Limb (tissue), 2 donors: ENCODE results near the gene CD96.
A peak's percentile ranks its signal among the peaks of the same experiment; 100 is the strongest.
"Not testable (repeated sequence)": the region's sequence is repeated elsewhere in the genome, so short reads cannot be mapped to it uniquely, and the experiment has no call there.

Experiments
- DNase-seq, 2 donors: peaks; one replicate each; pipeline ENCODE4 v3.0.0-alpha.2; 2016; ENCODE audit errors: extremely low spot score in 2 of 2

Gene CD96

DNA sequence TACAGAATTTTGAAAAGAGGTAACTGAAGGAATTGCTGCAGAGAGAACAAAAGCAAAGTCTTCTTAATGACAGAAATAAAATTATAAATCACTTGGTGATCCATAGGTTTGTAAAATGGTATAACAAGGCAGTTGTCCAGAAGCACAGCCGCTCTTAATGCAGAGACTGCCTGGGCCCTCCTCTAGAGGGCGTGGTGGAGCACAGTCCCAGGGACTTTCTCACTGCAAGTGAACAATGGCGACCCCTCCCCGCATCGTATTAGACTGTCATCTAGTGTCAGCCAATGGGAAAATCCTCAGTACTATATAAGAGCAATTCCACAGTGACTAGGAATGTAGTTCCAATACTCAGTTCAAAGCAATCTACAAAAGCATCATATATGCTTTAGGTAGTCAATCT, 79.5 kb downstream of the CD96 start:
- no peak for DNase-seq

DNA sequence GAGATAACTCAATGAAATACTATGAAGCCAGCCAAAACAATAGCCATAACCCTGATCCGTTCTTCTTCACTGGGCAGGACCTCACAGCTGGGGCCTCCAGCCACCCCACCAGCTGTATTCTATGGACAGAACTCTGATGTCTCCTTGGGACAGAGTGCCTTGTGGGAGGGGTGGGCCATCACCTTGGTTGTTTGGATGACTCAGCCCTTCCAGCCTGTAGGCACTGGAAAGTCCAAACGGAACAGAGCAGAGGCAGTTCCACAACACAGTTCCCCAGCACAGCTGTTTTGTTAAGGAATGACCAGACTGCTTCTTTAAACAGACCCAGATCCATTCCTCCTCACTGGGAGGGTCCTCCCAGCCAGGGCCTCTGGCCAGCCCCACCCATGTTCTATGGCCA, 85.1 kb downstream of the CD96 start:
- DNase-seq = no peak

DNA sequence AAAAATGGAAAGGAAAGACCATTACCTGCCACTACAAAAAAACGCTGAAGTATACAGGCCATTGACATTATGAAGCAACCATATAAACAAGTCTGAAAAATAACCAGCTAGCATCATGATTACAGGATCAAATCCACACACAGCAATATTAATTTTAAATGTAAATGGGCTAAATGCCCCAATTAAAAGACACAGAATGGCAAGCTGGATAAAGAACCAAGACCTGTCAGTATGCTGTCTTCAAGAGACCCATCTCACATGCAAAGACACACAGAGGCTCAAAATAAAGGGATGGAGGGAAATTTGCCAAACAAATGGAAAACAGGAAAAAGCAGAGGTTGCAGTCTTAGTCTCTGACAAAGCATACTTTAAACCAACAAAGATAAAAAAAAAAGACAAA, 87.0 kb downstream of the CD96 start:
- not testable (repeated sequence) for DNase-seq

DNA sequence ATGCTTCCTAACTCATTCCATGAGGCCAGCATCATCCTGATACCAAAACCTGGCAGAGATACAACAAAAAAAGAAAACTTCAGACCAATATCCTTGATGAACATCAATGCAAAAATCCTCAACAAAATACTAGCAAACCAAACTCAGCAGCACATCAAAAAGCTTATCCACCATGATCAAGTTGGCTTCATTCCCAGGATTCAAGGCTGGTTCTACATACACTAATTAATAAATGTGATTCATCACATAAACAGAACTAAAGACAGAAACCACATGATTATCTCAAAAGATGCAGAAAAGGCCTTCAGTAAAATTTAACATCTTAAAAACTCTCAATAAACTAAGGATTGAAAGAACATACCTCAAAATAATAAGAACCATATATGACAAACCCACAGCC, 88.6 kb downstream of the CD96 start:
- DNase-seq = not testable (repeated sequence)

DNA sequence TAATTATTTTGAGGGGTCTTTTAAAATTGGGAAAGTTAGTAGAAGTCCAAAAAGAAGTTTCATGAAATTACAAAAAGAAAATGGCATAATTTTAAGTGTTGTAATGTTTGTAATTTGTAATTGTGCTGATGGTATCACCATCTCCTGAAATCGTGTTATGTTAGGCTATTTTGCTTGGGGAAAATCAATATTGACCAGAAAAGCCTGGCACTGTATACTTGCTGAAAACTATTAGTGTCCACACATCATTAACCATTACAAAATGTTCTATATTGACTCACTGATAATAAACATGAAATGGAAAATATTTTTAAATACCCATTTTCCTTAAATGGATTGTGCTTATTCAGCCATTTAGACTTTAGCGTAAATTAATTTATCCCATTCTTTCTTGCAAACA, 93.4 kb downstream of the CD96 start:
- DNase-seq = no peak

DNA sequence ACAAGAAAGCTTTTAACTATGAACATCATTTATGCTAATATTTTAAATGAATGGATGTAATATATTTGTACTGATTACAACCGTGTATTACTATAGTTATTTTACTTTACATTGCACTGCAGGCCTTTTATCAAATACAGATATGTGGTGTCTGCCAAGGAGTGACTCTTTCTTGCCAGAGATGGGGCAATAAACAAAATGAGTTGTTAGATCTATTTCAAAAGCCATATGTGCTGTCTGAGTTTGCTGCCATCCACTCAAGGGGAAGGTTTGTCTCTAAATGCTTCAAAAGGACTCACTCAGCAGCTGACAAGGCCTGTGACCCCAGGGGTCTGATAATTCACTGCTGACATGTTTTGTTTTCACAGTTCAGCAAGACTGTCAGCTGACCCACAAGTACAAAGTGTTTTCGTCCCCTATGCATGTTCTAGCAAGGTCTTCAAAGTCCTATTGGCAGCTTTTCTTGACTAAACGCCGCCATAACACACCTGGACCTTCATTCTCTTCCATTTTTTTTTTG, 94.4 kb downstream of the CD96 start:
- no peak for DNase-seq

DNA sequence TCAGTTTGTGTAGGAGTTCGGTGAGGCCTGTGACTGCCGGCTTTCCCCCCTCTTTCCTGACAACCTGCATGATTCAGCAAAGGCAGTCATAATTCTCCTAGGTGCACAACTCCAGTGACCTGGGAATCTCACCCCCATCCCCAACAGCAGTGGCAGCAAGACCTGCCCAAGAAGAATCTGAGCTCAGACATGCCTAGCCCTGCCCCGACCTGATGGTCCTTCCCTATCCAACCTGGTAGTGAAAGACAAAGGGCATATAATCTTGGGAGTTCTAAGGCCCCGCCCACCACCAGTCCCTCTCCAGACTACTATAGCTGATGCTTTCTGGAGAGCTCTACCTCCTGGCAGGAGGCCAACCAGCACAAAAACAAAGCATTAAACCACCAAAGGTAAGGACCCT, 97.3 kb downstream of the CD96 start:
- DNase-seq = no peak

DNA sequence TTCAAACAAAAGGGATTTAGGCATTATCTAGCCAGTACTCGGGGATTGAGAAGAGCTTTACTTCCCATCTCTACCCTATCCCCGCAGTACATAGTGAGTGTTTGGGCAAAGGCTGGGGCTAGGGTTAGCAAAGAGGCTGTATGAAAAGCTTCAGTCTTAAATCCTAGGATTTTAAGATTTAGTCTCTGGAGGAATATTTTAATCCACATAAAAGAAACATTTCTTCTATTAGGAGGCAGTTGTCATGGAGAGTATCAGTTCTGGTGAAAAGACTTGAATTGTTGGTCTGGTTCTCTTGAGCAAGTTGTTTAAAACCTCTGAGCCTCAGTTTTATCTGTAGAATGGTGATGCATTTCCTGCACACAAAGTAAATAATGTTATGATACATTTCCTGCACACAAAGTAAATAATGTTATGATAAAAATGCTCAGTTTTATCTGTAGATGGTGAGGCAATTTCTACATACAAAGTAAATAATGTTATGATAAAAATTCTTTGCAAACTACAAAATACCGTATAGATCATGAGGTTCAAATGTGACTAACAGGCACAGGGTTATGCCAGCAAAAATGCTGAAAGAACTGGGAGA, 107.1 kb downstream of the CD96 start:
- no peak for DNase-seq

DNA sequence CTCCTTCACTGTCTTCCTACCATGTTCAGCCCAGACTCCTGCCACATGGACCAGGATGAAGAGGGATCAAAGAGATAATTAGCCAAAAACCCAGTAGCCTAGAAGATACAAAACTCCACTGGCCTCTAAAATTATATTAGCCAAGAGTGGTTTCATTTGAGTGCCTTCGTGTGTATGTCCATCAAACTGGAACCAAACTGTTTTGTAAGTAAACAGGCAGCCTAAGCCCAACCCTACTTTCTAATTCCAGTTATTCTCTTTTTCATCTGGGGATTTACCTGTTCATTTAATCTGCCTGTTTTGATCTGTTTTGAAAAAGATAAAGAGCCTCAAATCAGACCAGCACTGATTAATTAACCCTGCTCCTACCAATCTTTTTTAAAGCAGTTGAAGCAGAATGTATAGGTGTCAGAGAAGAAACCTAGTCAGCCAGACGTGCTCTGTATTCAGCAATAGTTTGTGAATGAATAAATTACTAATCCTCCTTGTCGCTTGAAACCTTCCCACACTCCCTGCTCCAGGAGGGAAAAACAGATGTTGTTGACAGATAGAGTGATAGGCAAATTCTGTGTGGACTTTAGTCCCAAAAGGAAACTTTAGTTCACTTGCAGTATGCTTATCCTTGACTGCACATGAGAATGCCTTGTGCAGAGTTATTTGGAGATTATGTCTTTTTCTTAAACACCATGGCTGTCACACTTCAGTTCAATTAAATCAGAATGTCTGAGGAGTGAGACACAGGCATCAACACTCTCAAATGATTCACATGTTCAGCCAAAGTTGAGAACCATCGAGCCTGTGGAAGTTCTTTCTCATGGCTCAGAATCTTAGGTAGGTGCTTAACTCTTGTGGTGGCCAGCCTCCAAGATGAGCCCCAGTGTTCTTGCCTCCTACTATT, 108.6 kb downstream of the CD96 start:
- DNase-seq = no peak

DNA sequence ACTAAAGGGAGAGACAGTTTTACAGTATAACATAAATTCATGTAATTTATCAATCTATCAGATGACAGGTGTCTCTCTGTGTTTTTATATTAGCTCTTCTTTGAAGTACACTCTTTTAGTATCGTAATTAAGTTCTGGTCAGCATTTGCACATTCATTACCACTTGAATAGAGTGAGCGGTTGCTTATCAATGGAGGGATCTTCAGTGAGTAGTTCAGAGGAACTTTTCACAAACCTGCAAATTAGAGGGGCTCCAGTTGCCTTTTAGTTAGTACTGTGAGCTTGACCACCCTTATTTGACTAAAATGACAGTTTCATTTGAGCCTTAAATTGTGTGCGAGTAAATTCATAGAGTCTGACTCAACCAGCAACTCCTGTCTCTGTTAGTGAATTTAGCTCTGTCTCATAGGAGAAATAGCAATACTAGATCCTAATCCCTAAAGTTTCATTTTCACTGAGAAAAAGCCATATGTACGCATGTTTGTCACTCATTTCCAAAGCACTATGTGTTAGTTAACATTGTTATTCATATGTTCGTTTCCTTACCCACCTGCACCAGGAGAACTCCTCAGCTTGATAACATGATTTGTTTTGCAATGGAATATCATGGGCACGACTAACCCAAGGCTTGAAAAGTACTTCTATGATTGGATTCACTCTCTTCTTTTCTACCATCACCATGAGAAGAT, 110.6 kb downstream of the CD96 start:
- DNase-seq = no peak

DNA sequence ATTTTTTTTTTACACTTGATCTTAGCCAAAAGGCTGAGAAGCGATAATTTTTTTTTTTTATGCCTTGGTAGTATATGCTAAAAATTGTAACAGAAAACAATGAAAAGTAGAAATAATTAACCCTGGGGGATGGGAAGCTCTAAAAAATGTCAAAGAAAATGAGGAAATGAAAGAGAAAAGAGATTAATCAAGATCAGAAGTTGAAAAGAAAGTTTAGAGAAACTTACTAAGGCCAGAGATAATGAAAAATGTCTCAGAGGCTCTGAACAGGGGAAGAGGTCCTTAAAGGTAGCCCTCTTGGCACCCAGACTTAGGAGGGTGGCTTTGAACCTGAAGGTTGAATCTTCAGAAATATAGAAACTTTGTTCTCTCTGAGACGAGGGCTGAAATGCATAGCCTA, 111.8 kb downstream of the CD96 start:
- DNase-seq = no peak

DNA sequence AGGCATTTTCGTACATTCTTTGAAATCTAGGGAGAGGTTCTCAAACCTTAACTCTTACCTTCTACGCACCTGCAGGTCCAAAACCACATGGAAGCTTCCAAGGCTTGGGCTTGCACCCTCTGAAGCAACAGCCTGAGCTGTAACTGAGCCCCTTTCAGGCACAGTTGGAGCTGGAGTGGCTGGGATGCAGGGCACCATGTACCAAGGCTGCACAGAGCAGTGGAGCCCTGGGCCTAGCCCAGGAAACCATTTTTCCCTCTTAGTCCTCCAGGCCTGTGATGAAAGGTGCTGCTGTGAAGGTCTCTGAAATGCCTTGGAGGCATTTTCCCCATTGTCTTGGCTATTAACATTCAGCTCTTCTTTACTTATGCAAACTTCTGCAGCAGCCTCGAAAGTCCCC, 120.0 kb downstream of the CD96 start:
- DNase-seq = no peak

DNA sequence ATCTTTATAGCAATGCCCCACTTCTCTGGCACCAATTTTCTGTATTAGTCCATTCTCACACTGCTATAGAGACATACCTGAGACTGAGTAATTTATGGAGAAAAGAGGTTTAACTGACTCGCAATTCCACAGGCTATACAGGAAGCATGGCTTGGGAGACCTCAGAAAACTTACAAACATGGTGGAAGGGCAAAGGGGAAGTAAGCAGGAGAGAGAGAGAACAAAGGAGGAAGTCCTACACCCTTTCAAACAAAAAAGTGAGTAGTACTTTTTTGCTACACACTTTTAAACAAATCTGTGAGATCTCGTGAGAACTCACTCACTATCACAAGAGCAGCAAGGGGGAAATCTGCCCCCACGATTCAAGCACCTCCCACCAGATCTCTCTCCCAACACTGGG, 120.9 kb downstream of the CD96 start:
- DNase-seq = no peak

DNA sequence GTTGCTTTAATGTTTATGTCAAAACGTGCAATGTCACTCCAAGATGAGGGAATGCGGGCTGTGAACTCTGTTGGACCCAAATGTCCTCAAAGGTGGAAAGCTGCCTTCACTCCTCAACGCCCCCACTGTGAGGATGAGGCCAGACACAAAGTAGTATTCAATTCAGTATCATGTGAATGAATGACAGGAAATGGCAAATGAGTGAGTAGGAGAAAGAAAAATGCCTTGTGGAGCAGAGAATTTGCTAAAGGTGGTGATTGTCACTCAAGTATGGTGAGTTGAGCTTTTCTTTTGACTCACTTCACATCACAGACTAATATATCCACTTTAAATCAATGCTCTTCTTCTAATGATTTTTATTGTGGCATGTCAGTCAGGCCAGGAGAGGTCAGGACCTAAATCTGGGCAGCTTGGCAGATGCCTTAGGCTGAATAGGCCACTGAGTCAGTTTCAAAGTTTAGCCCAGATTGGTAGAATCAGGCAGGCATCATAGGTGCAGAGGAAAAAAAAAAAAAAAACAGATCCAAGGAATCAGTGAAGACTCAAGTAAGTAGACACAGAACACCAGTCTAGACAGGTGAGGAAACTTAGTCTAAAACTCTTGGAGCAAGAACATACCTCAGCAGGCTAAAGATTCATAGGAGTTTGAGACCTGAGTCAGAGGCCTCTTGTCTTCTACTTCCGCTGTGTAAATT, 124.2 kb downstream of the CD96 start:
- DNase-seq = no peak

DNA sequence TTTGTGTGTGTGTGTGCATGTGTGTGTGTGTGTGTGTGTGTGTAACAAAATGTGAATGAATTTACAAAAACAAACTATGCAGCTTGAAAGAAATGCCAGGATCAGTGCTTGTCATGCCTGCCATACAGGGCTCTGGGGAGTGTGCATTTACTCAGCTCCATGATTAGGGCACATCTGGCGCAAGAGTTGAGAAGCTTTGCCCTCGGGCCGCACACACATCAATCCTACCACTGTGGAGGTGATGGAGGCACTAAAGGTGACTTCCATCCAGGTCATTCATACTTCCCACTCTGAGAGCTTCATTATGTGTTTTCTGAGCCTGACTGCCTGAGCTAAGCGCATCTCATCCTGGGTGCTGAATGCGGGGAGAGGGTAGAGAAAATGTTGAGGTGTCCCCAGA, 125.2 kb downstream of the CD96 start:
- no peak for DNase-seq

DNA sequence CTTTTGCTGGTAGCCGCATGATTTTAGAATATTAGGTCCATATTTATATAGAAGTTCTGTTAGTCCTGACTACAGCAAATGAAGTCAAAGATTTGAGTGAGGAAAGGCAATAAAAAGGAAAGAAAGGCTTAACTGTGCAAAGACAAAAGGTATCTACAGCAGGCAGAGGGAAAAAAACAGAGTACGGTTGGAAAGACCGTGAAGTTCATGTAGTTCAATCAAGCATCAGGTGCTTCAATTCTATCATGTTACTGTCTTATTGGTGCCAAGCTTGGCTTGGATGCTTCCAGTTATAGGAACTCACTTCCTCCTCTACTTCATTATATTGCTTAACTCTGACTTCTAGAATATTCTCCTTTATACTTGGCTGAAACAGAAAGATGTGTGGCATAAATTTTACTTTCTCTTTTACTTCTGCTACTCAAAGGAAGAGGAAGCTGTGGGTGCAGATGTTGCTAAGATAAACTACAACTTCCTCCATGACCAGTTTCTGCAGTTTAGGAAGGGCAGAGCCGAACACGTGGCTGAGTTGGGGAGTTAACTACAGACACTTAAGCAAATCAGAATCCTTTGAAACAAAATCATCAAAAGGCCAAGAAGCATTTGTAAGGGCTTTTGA, 125.7 kb downstream of the CD96 start:
- DNase-seq = no peak

DNA sequence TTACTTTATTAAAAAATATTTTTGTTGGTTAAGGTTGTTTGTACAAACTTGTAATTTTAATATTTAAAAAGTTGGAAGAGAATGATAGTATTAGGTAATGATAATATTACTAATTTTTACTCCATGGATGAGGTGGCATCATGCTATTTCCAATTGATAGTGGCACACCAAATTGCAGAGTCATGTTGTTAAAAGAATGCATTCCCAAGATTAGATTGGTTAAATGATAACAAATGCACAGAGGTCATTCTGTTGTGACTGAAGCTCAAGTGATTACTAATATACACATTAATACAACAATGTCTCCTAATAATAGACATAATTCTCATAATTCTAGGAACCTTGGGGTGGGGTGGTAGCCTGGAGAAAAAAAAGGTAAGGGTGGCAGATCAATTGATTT, 126.3 kb downstream of the CD96 start:
- no peak for DNase-seq

DNA sequence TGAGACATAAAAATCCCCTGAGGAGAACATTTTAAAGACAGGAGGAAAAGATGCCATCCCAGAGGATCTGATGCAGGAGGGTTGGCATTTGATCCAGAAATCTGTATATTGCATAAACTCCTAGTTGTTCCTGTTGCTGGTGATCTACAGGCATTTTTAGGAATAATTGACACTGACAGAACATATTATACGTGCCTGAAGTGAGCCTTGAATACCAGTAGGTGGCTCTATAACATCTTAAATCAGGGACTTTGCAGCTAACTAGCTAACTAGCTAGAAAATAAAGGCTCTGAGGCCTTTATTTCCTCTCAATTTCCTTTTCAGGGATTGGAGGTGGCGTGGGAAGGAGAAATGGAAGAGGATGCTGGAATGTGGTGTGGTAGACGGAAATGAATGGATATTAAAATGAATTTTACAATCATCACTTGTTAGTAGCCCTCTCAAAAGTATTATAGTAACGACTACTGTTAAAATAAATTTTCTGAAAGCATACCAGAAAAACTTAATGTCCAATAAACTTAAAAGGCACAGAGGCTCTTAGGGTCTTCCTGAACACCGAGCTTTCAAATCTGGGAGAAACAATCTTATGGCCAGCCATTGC, 127.0 kb downstream of the CD96 start:
- DNase-seq = peak in 1 of 2 donors; percentile 70

DNA sequence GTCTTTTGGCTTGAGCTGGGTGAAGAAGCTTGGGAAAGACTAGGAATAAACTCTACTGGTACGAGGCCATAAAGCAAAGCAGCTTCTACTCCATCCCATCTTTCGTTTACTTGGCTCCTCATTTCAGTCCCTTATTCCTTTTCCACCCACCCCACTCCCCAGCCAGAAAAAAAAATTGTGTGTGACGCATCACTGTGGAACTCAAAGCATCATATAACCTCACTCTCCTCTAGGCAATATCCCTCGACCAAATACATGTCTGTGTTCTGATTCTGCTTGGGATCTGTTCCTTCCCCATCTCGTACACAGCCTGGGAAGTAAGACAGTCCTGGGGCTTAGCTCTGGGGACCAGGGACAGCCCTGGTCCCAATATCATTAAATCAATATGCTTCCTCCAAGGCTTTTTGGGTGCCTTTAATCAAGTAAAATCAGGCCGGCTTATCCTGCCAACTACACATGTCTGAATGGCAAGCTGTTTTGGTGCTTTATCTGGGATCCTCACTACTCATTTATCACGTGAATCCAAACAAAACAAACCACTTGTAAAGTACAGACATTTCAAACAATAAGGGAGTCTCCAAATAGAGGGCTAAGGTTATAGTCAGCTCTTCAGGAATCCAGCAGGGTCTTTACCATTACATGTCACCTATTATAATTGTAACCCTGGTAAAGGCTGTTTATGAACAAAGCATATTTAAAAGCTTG, 128.1 kb downstream of the CD96 start:
- DNase-seq = no peak

DNA sequence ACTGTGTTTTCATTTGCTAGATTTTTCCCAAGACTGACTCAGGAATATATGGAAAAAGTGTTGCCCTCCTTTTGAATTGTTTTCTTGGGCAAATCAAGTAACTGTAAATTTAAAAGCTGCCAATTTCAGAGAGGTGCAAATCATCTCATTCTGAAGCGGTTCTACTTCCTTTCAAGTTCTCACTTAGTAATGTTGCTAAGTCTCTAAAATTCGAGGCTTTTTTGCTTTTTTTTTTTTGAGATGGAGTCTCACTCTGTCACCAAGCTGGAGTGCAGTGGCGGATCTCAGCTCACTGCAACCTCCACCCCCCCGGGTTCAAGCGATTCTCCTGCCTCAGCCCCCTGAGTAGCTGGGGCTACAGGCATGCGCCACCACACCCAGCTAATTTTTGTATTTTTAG, 130.5 kb downstream of the CD96 start:
- not testable (repeated sequence) for DNase-seq
